ENCODE data around the gene C15orf39. TPM values are rescaled to one million over a fixed set of nuclear protein-coding genes. Genes with fewer than 3 reads are reported as not detected.

Gene C15orf39
- total and polyA plus RNA-seq, 9 of the 15 experiments (the other 6 are each of a cell fraction or from before 2014, with no cell fraction given): 0.31 to 29.8 (median 4.4) TPM

GRCh38 chr15:75203908-75204263, 2.2 kb downstream of the C15orf39 start:
- no peak for FAIRE-seq
- H3K27ac ChIP-seq (ENCODE audit: extremely low read depth, low read depth, low read length): no peak overlapping the region; the same call in 2 of the 3 replicates
- peaks cover 17% of the 10 kb centered on the region for H3K9me1 ChIP-seq (ENCODE audit: control insufficient read depth, insufficient read depth, low read length)
- in situ Hi-C loops (cut with MboI) (loop anchor here (5.0 kb wide), 1 partner anchor 177 kb away; no protein-coding TSS in a partner anchor), intact Hi-C loops (cut with micrococcal nuclease) (loop anchor here (5.0 to 10.0 kb wide), 3 partner anchors 77 to 429 kb away; partner anchors contain the start of gene RPP25)
- ATAC-seq: no peak
- BruUV-seq (replicated peaks): no TSS peak
- H3K79me2 ChIP-seq (ENCODE audit: control insufficient read depth, insufficient read depth, low read length): peaks cover 70% of the 10 kb centered on the region
- no peaks in the 10 kb centered on the region; a peak in 1 of 5 replicates for H3K27me3 ChIP-seq (ENCODE audit: control insufficient read depth in 2 of 2, insufficient read depth in 2 of 2, low read length in 2 of 2)
- no peak overlapping the region for H2AFZ ChIP-seq (ENCODE audit: low read depth, low read length)
- no peaks in the 10 kb centered on the region for H3K9me3 ChIP-seq (replicated peaks; ENCODE audit: control insufficient read depth, insufficient read depth, low read depth, low read length)
- ChIA-PET POLR2A (interaction anchor here (0.6 to 2.7 kb wide), 15 partner anchors 10 to 248 kb away, joined by 3 to 20 read pairs (median 5); partner anchors contain the start of gene PPCDC), CTCF (ENCODE audit: low intra/inter-chr PET ratio) (interaction anchor here (0.6 to 4.7 kb wide), 5 partner anchors 160 to 249 kb away, joined by 3 to 76 read pairs (median 5); no protein-coding TSS in a partner anchor)
- H3K4me3 ChIP-seq: peak overlapping the region; percentile 89; the same call in 1 of the 2 replicates
- H3K36me3 ChIP-seq (ENCODE audit: control insufficient read depth, insufficient read depth, low read length): peaks cover 38% of the 10 kb centered on the region; the same call in 2 of the 3 replicates
- TF ChIP-seq HES1 (IDR thresholded peaks at IDR 0.05; ENCODE audit: low read depth) (no peak), ZNF124 (CRISPR knock-in tag; IDR thresholded peaks at IDR 0.05) (no peak), NCOR1 (IDR thresholded peaks at IDR 0.05) (no peak), FOXK2 (conservative IDR thresholded peaks at IDR 0.05 in 1 of 2, IDR thresholded peaks at IDR 0.05 in 1 of 2; ENCODE audit: low read depth in 2 of 2) (no peak), TSC22D4 (tag; IDR thresholded peaks at IDR 0.05) (no peak), FUS (optimal IDR thresholded peaks at IDR 0.05; ENCODE audit: low read depth, low read length) (no peak), ZNF589 (CRISPR knock-in tag; IDR thresholded peaks at IDR 0.05; ENCODE audit: low read depth) (no peak), TEAD4 (IDR thresholded peaks at IDR 0.05; ENCODE audit: low read length) (no peak), TEAD4 (CRISPR knock-in tag; IDR thresholded peaks at IDR 0.05; ENCODE audit: borderline replicate concordance) (no peak), ZNF324 (CRISPR knock-in tag; IDR thresholded peaks at IDR 0.05) (no peak), RB1 (IDR thresholded peaks at IDR 0.05; ENCODE audit: low read depth) (no peak), MTA2 (IDR thresholded peaks at IDR 0.05; ENCODE audit: low read depth) (no peak), TFAP4 (CRISPR knock-in tag; IDR thresholded peaks at IDR 0.05; ENCODE audit: borderline replicate concordance) (no peak), HMG20B (CRISPR knock-in tag; IDR thresholded peaks at IDR 0.05) (no peak), SRF (CRISPR knock-in tag; IDR thresholded peaks at IDR 0.05) (no peak), NFRKB (IDR thresholded peaks at IDR 0.05; ENCODE audit: low read depth) (no peak)
- H3K9ac ChIP-seq (ENCODE audit: insufficient read depth in 1 of 2, low read depth in 2 of 2, low read length in 2 of 2): peak overlapping the region; percentile 11 to 95; a peak in 1 of 4 replicates
- peaks cover 54% of the 10 kb centered on the region for H4K20me1 ChIP-seq (replicated peaks; ENCODE audit: control insufficient read depth, insufficient read depth, low read length)
- 0% methylated on average over 1 of the region's 1 CpG for WGBS (ENCODE audit: insufficient coverage, low coverage, missing lambda C conversion rate)
- peak in 1 of 4 experiments; percentile 15 for DNase-seq (ENCODE audit: extremely low read depth in 1 of 4, low spot score in 3 of 4)
- H3K4me2 ChIP-seq (ENCODE audit: insufficient read depth, low read length): peak overlapping the region; percentile 89
- H3K4me1 ChIP-seq (replicated peaks in 1 of 2; ENCODE audit: control insufficient read depth in 2 of 2, insufficient read depth in 2 of 2, low read length in 2 of 2): peaks cover 49 to 52% of the 10 kb centered on the region in 2 experiments
